Prostate gland (tissue), 2 donors: ENCODE data around the gene AP2B1.

Experiments used
- POLR2A ChIP-seq: fragments of 450-650 bp; IDR thresholded peaks from one replicate; pipeline ENCODE4 v1.6.1; 2016; ENCODE audit warnings: antibody characterized with exemption, mild to moderate bottlenecking
- TF ChIP-seq, protein P1 (sequence below), 4 experiments: fragments of 200-600 bp in 2 of 4; fragments of 450-650 bp in 2 of 4; sonication (generic) in 2 of 4; IDR thresholded peaks; 1 replicate in 3 of 4; 2 replicates in 1 of 4; pipeline ENCODE4 v1.5.1; 2016 to 2019; ENCODE audit warnings: antibody characterized with exemption in 4 of 4, mild to moderate bottlenecking in 2 of 4, moderate library complexity in 2 of 4

DNA sequence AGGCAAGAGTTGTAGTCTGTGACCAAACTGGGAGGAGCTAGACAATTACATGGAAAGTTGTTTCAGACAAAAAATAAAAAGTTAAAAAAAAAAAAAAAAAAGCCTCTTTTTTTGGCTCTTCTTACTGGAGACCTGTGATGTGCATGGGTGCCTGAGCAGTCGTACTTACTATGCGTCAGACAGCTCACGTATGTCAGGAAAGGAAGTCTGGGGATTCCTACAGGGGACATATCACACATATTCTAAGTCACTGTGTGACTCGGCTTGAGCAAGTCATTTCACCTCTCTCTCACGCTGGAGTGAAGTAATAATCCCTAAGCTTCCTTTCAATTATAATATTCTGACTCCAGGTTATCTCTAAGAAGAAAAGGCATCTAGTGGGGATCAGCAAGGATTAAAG is 32.5 kb upstream of the AP2B1 start:
- TF ChIP-seq, protein P1, sequence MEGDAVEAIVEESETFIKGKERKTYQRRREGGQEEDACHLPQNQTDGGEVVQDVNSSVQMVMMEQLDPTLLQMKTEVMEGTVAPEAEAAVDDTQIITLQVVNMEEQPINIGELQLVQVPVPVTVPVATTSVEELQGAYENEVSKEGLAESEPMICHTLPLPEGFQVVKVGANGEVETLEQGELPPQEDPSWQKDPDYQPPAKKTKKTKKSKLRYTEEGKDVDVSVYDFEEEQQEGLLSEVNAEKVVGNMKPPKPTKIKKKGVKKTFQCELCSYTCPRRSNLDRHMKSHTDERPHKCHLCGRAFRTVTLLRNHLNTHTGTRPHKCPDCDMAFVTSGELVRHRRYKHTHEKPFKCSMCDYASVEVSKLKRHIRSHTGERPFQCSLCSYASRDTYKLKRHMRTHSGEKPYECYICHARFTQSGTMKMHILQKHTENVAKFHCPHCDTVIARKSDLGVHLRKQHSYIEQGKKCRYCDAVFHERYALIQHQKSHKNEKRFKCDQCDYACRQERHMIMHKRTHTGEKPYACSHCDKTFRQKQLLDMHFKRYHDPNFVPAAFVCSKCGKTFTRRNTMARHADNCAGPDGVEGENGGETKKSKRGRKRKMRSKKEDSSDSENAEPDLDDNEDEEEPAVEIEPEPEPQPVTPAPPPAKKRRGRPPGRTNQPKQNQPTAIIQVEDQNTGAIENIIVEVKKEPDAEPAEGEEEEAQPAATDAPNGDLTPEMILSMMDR (IDR thresholded peaks at IDR 0.05), result no peak
- TF ChIP-seq POLR2A, result no peak
